K562 (cell line): ENCODE results near the gene LMLN. TPM values are rescaled to one million over a fixed set of nuclear protein-coding genes. Genes with fewer than 3 reads are reported as not detected.
"Not testable (repeated sequence)": the region's sequence is repeated elsewhere in the genome, so short reads cannot be mapped to it uniquely, and the experiment has no call there.

Experiments used
- ATAC-seq: fragments of 200-7000 bp; cut with Tn5 transposase; 3 replicates; pipeline ENCODE4 v1.9.1; 2020; ENCODE audit warnings: moderate library complexity
- BruUV-seq: library from RNA; stranded (reverse); fragments of 400-500 nt; replicated peaks from 2 replicates; lab custom pipeline; 2021; lab: Mats Ljungman, UMichigan
- CTCF ChIA-PET: fragments of 300-600 bp; formaldehyde crosslinking; extraction: SDS; loops from one replicate; lab custom pipeline; 2021; ENCODE audit warnings: low intra/inter-chr PET ratio; lab: Yijun Ruan, JAX
- POLR2A ChIA-PET: fragments of 300-600, 350-650 bp; sonication (Branson Sonifier 250); formaldehyde crosslinking; extraction: SDS; loops from one replicate; lab custom pipeline; 2021; ENCODE audit warnings: antibody characterized with exemption, inconsistent platforms; lab: Yijun Ruan, JAX
- DNase-seq, 4 experiments: peaks; one replicate each; pipeline versions ENCODE4 v3.0.0 to v3.0.0-alpha.2; 2011 to 2018; ENCODE audit warnings: low spot score in 3 of 4, mixed read lengths in 3 of 4; ENCODE audit errors: extremely low read depth in 1 of 4
- FAIRE-seq: peaks from 2 replicates; lab custom pipeline; 2011; peaks lifted over from hg19 to GRCh38; lab: Jason Lieb, UNC
- H2AFZ ChIP-seq: 2 replicates; pipeline ENCODE4 v1.6.0; 2011; ENCODE audit warnings: low read depth, low read length, control low read depth, inconsistent platforms
- H3K27ac ChIP-seq: fragments of 200-600 bp; 3 replicates; pipeline ENCODE4 v1.8.0; 2011; ENCODE audit warnings: low read depth, mild to moderate bottlenecking, control low read depth, inconsistent platforms, low read length, moderate library complexity, mixed read lengths; ENCODE audit errors: extremely low read depth
- H3K27me3 ChIP-seq, 2 experiments: fragments of 300-600 bp in 1 of 2; 2 replicates in 1 of 2; 3 replicates in 1 of 2; pipeline versions ENCODE4 v1.6.0 to v1.8.0; 2011; ENCODE audit warnings: inconsistent platforms in 2 of 2, low read length in 2 of 2, mild to moderate bottlenecking in 1 of 2, mixed read lengths in 1 of 2, moderate library complexity in 1 of 2; ENCODE audit not compliant: control insufficient read depth in 2 of 2, insufficient read depth in 2 of 2
- H3K36me3 ChIP-seq: fragments of 300-600 bp; 3 replicates; pipeline ENCODE4 v1.8.0; 2011; ENCODE audit warnings: mild to moderate bottlenecking, low read length, inconsistent platforms; ENCODE audit not compliant: control insufficient read depth, insufficient read depth
- H3K4me1 ChIP-seq, 2 experiments: fragments of 200-600 bp in 1 of 2; replicated peaks in 1 of 2; 2 replicates in 1 of 2; 3 replicates in 1 of 2; pipeline versions ENCODE4 v1.5.1 to v1.8.0; 2011; ENCODE audit warnings: inconsistent platforms in 2 of 2, low read length in 2 of 2, mild to moderate bottlenecking in 1 of 2, mixed read lengths in 1 of 2, moderate library complexity in 1 of 2; ENCODE audit not compliant: control insufficient read depth in 2 of 2, insufficient read depth in 2 of 2
- H3K4me2 ChIP-seq: 2 replicates; pipeline ENCODE4 v1.6.1; 2011; ENCODE audit warnings: low read length, control low read depth, inconsistent platforms, mixed read lengths; ENCODE audit not compliant: insufficient read depth
- H3K4me3 ChIP-seq: fragments of 200-600 bp; sonication (generic), shearing (Covaris generic); 2 replicates; pipeline ENCODE4 v1.5.1; 2016; ENCODE audit warnings: control low read depth, inconsistent platforms
- H3K79me2 ChIP-seq: fragments of 200-600 bp; 3 replicates; pipeline ENCODE4 v1.8.0; 2011; ENCODE audit warnings: low read length, inconsistent platforms; ENCODE audit not compliant: control insufficient read depth, insufficient read depth
- H3K9ac ChIP-seq, 2 experiments: 2 replicates each; pipeline versions ENCODE4 v1.6.0 to v1.6.1; 2011; ENCODE audit warnings: low read depth in 2 of 2, low read length in 2 of 2, control low read depth in 1 of 2, inconsistent platforms in 1 of 2, mild to moderate bottlenecking in 1 of 2, mixed read lengths in 1 of 2; ENCODE audit not compliant: insufficient read depth in 1 of 2
- H3K9me1 ChIP-seq: one replicate; pipeline ENCODE4 v1.6.0; 2011; ENCODE audit warnings: inconsistent platforms, mild to moderate bottlenecking, low read length, moderate library complexity; ENCODE audit not compliant: control insufficient read depth, insufficient read depth
- H3K9me3 ChIP-seq: replicated peaks from 2 replicates; pipeline ENCODE4 v1.5.1; 2011; ENCODE audit warnings: low read depth, low read length, inconsistent platforms; ENCODE audit not compliant: control insufficient read depth, insufficient read depth
- H4K20me1 ChIP-seq: replicated peaks from 2 replicates; pipeline ENCODE4 v1.6.1; 2011; ENCODE audit warnings: low read length, inconsistent platforms, mixed read lengths; ENCODE audit not compliant: control insufficient read depth, insufficient read depth
- CBX3 ChIP-seq, 2 experiments: IDR thresholded peaks; 1 replicate in 1 of 2; 2 replicates in 1 of 2; pipeline ENCODE4 v1.6.1; 2012; ENCODE audit warnings: inconsistent platforms in 2 of 2, low read length in 2 of 2, borderline replicate concordance in 1 of 2, control low read depth in 1 of 2
- CBX5 ChIP-seq: IDR thresholded peaks from 2 replicates; pipeline ENCODE4 v1.6.1; 2014; ENCODE audit warnings: low read depth, borderline replicate concordance
- TRIM24 ChIP-seq, 2 experiments: fragments of 450-650 bp; IDR thresholded peaks; 2 replicates each; pipeline ENCODE4 v1.6.1; 2016
- TRIM28 ChIP-seq: fragments of 450-650 bp; IDR thresholded peaks from 2 replicates; pipeline ENCODE4 v1.6.1; 2017
- ZEB2 ChIP-seq: fragments of 450-650 bp; IDR thresholded peaks from 2 replicates; pipeline ENCODE4 v1.6.1; 2016
- WGBS: fragments of 100-300 bp; shearing (Covaris generic); methylation state at CpG from one replicate; pipeline ENCODE4 v1.1.6; 2016; ENCODE audit warnings: low coverage, mixed read lengths; ENCODE audit not compliant: insufficient coverage; ENCODE audit errors: missing lambda C conversion rate; 5-methylcytosine and 5-hydroxymethylcytosine counted together
- in situ Hi-C: fragments of 300-500 bp; cut with MboI; formaldehyde crosslinking; loops from 4 replicates; pipeline ENCODE4 v1.15.0; 2018; ENCODE audit warnings: inconsistent platforms, mixed read lengths
- intact Hi-C: fragments of 100-400 bp; cut with micrococcal nuclease; formaldehyde crosslinking; loops from 2 replicates; pipeline ENCODE4 v1.14.2; 2022
- polyA plus RNA-seq, 8 experiments: library from polyadenylated mRNA; depleted of rRNA in 4 of 8; stranded (reverse) in 5 of 8; unstranded in 3 of 8; fragments of >200 nt; fragmentation: Nextera tagmentation in 2 of 8; fragmentation: Illumina TruSeq in 1 of 8; extraction: Ambion mirVana in 2 of 8; extraction: Trizol in 1 of 8; gene quantifications; 2 replicates each; pipeline versions ENCODE4 v1.2.1 to v1.2.3, GENCODE V29; 2011 to 2014; ENCODE audit warnings: inconsistent platforms in 1 of 8, missing spikeins in 1 of 8
- total RNA-seq, 7 experiments: library from RNA; depleted of rRNA in 6 of 7; stranded (reverse); fragments of >200 nt in 6 of 7; fragmentation: Illumina TruSeq in 2 of 7; extraction: Trizol in 2 of 7; gene quantifications; 2 replicates each; pipeline versions ENCODE4 v1.2.1 to v1.2.3, GENCODE V29; 2011 to 2021; ENCODE audit warnings: low replicate concordance in 1 of 7
- TF ChIP-seq, protein P1 (sequence below), 2 experiments: fragments of 450-650 bp in 1 of 2; sonication (generic) in 1 of 2; formaldehyde crosslinking in 1 of 2; IDR thresholded peaks in 1 of 2; conservative IDR thresholded peaks in 1 of 2; 2 replicates each; pipeline versions ENCODE4 v1.6.1 to v1.8.1; 2016 to 2023; ENCODE audit warnings: mild to moderate bottlenecking in 2 of 2, moderate library complexity in 2 of 2, inconsistent platforms in 1 of 2, missing genetic modification reagents in 1 of 2
- TF ChIP-seq, protein P2 (sequence below): fragments of 250-450 bp; sonication (Bioruptor Pico); IDR thresholded peaks from 2 replicates; pipeline ENCODE4 v1.5.1; 2021; ENCODE audit warnings: mild to moderate bottlenecking
- TF ChIP-seq, protein P3 (sequence below): fragments of 450-650 bp; IDR thresholded peaks from 2 replicates; pipeline ENCODE4 v1.6.1; 2018; ENCODE audit warnings: mild to moderate bottlenecking, low read depth; ENCODE audit not compliant: partially characterized antibody
- TF ChIP-seq, protein P4 (sequence below): sonication (generic); formaldehyde crosslinking; IDR thresholded peaks from 2 replicates; pipeline ENCODE4 v1.8.1; 2023; ENCODE audit warnings: mild to moderate bottlenecking, missing genetic modification reagents

The LMLN gene
- total and polyA plus RNA-seq, 9 of the 15 experiments (the other 6 are each of a cell fraction or from before 2014, with no cell fraction given), result 2.2 to 15.9 (median 6.9) TPM

DNA sequence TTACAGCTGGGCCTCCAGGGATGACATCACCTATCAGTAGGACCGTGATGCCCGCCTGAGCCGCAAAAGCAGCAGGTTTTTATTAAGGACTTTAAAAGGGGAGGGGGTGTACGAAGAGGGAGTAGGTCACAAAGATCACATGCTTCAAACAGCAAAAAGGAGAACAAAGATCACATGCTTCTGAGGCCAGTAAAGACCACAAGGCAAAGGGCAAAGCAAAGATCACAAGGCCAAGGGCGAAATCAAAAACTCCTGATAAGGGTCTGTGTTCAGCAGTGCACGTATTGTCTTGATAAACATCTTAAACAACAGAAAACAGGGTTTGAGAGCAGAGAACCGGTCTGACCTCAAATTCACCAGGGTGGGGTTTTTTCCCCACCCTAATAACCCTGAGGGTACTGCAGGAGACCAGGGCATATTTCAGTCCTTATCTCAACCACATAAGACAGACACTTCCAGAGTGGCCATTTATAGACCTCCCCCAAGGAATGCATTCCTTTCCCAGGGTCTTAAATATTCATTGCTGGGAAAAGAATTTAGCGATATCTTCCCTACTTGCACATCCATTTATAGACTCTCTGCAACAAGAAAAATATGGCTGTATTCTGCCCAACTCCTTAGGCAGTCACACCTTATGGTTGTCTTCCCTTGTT lies 7.4 kb downstream of the LMLN start:
- Histone ChIP-seq H3K79me2 (peaks cover 19% of the 10 kb centered on the region), H3K4me1 (peaks cover 8 to 14% of the 10 kb centered on the region in 2 experiments; a peak in 3 of 5 replicates)
- DNase-seq, in situ Hi-C loops, H3K27ac ChIP-seq, FAIRE-seq, H3K4me3 ChIP-seq, CTCF ChIA-PET, H2AFZ ChIP-seq, H3K9me1 ChIP-seq, H3K9me3 ChIP-seq, POLR2A ChIA-PET, H3K9ac ChIP-seq, H3K4me2 ChIP-seq, intact Hi-C loops, H3K27me3 ChIP-seq, H4K20me1 ChIP-seq, H3K36me3 ChIP-seq, BruUV-seq, ATAC-seq: not testable (repeated sequence)
- TF ChIP-seq CBX3 (IDR thresholded peaks at IDR 0.05; ENCODE audit: borderline replicate concordance in 1 of 2, low read length in 2 of 2) (peak in 1 of 2 experiments; percentile 39; a peak in 1 of 3 replicates), TRIM24 (IDR thresholded peaks at IDR 0.05) (peak in 1 of 2 experiments; percentile 56; a peak in 1 of 4 replicates), ZEB2 (0 out of 2 replicates have a peak, but pooled peaks have one; percentile 44), TRIM28 (peak; percentile 91), CBX5 (peak; percentile 80)
- TF ChIP-seq, protein P1, sequence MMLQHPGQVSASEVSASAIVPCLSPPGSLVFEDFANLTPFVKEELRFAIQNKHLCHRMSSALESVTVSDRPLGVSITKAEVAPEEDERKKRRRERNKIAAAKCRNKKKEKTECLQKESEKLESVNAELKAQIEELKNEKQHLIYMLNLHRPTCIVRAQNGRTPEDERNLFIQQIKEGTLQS (IDR thresholded peaks at IDR 0.05), result peak; percentile 9; the same call in 1 of the 2 replicates
- TF ChIP-seq, protein P1 (CRISPR knock-in tag; conservative IDR thresholded peaks at IDR 0.05), result not testable (repeated sequence)
- TF ChIP-seq, protein P2, sequence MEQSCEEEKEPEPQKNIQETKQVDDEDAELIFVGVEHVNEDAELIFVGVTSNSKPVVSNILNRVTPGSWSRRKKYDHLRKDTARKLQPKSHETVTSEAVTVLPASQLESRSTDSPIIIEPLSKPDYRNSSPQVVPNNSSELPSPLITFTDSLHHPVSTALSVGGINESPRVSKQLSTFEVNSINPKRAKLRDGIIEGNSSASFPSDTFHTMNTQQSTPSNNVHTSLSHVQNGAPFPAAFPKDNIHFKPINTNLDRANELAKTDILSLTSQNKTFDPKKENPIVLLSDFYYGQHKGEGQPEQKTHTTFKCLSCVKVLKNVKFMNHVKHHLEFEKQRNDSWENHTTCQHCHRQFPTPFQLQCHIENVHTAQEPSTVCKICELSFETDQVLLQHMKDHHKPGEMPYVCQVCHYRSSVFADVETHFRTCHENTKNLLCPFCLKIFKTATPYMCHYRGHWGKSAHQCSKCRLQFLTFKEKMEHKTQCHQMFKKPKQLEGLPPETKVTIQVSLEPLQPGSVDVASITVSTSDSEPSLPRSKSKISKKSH (CRISPR knock-in tag), result peak; percentile 75; the same call in 1 of the 2 replicates
- TF ChIP-seq, protein P3, sequence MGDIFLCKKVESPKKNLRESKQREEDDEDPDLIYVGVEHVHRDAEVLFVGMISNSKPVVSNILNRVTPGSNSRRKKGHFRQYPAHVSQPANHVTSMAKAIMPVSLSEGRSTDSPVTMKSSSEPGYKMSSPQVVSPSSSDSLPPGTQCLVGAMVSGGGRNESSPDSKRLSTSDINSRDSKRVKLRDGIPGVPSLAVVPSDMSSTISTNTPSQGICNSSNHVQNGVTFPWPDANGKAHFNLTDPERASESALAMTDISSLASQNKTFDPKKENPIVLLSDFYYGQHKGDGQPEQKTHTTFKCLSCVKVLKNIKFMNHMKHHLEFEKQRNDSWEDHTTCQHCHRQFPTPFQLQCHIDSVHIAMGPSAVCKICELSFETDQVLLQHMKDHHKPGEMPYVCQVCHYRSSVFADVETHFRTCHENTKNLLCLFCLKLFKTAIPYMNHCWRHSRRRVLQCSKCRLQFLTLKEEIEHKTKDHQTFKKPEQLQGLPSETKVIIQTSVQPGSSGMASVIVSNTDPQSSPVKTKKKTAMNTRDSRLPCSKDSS, result peak; percentile 80
- TF ChIP-seq, protein P4, sequence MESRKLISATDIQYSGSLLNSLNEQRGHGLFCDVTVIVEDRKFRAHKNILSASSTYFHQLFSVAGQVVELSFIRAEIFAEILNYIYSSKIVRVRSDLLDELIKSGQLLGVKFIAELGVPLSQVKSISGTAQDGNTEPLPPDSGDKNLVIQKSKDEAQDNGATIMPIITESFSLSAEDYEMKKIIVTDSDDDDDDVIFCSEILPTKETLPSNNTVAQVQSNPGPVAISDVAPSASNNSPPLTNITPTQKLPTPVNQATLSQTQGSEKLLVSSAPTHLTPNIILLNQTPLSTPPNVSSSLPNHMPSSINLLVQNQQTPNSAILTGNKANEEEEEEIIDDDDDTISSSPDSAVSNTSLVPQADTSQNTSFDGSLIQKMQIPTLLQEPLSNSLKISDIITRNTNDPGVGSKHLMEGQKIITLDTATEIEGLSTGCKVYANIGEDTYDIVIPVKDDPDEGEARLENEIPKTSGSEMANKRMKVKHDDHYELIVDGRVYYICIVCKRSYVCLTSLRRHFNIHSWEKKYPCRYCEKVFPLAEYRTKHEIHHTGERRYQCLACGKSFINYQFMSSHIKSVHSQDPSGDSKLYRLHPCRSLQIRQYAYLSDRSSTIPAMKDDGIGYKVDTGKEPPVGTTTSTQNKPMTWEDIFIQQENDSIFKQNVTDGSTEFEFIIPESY (CRISPR knock-in tag), result peak; percentile 67
- WGBS, result 80% methylated on average over 8 of the region's 8 CpGs
